ENCODE data around the gene FXYD2. TPM values are rescaled to one million over a fixed set of nuclear protein-coding genes. Genes with fewer than 3 reads are reported as not detected.

FXYD2 gene
- total and polyA plus RNA-seq, 9 of the 15 experiments (the other 6 are each of a cell fraction or from before 2014, with no cell fraction given), result not detected

- no peak for TF ChIP-seq CREB3L1 (IDR thresholded peaks at IDR 0.05; ENCODE audit: borderline replicate concordance, low read depth)
- peak; percentile 65; the same call in 1 of the 2 replicates for TF ChIP-seq BCOR (IDR thresholded peaks at IDR 0.05)
- TF ChIP-seq SOX6 (IDR thresholded peaks at IDR 0.05), result no peak
- TF ChIP-seq CREM (IDR thresholded peaks at IDR 0.05; ENCODE audit: low read depth), result no peak
- TF ChIP-seq SMARCA5 (IDR thresholded peaks at IDR 0.05), result peak; percentile 46; the same call in 1 of the 2 replicates
- no peak for TF ChIP-seq NONO (IDR thresholded peaks at IDR 0.05; ENCODE audit: low read depth in 2 of 2, low read length in 1 of 2)
- no peak for TF ChIP-seq ZNF316 (IDR thresholded peaks at IDR 0.05)
- no peak for TF ChIP-seq NR2C1 (IDR thresholded peaks at IDR 0.05)
- TF ChIP-seq NR2C1 (tag; IDR thresholded peaks at IDR 0.05), result no peak
These were observed 15.8 kb downstream of the FXYD2 start (continued) for GRCh38 chr11:117808784-117809183.

DNA sequence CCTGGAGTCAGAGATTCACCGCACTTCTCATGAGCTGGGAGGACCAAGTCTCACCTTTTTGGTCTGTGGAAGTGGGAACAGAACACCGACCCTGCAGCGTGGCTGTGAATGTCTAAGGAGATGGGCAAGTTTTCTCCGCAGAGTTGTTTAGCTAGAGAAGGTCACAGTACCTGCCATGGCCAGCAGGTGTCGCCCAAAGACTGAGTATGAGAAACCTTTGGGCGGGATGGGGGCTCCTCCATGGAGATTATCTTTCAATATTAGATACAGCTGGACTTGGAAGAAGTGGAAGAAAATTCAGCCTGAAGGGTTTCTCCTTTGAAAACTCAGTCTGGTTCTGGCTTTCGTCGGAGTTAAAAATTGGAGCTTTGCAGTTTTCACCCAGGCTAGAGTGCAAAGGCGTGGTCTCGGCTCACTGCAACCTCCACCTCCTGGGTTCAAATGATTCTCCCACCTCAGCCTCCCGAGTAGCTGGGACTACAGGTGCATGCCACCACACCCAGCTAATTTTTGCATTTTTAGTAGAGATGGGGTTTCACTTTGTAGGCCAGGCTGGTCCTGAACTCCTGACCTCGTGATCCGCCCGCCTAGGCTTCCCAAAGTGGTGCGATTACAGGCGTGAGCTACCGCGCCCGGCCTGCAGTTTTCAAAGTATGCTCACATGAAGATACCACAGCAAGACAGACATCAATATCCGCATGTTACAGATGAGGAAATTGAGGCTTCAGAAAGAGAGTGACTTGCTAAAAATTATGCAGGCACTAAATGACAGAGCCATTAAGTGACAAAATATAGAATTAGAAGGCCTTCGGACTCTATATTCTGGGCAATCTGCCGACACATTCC is 16.8 kb downstream of the FXYD2 start:
- Histone ChIP-seq H4K20me1 (replicated peaks; ENCODE audit: control insufficient read depth, insufficient read depth, low read length) (no peaks in the 10 kb centered on the region; the same call in 1 of the 2 replicates), H3K9ac (ENCODE audit: insufficient read depth in 1 of 2, low read depth in 2 of 2, low read length in 2 of 2) (no peak overlapping the region), H3K4me3 (no peak overlapping the region), H3K9me1 (ENCODE audit: control insufficient read depth, insufficient read depth, low read length) (no peaks in the 10 kb centered on the region), H2AFZ (ENCODE audit: low read depth, low read length) (no peak overlapping the region), H3K79me2 (ENCODE audit: control insufficient read depth, insufficient read depth, low read length) (no peaks in the 10 kb centered on the region), H3K4me1 (replicated peaks in 1 of 2; ENCODE audit: control insufficient read depth in 2 of 2, insufficient read depth in 2 of 2, low read length in 2 of 2) (peaks cover 13 to 14% of the 10 kb centered on the region in 2 experiments; a peak in 4 of 5 replicates), H3K36me3 (ENCODE audit: control insufficient read depth, insufficient read depth, low read length) (no peaks in the 10 kb centered on the region), H3K9me3 (replicated peaks; ENCODE audit: control insufficient read depth, insufficient read depth, low read depth, low read length) (no peaks in the 10 kb centered on the region), H3K27ac (ENCODE audit: extremely low read depth, low read depth, low read length) (no peak overlapping the region), H3K4me2 (ENCODE audit: insufficient read depth, low read length) (no peak overlapping the region), H3K27me3 (ENCODE audit: control insufficient read depth in 2 of 2, insufficient read depth in 2 of 2, low read length in 2 of 2) (peaks cover 0 to 29% of the 10 kb centered on the region in 2 experiments; a peak in 3 of 5 replicates)
- WGBS (ENCODE audit: insufficient coverage, low coverage, missing lambda C conversion rate), result 20% methylated on average over 22 of the region's 22 CpGs
- in situ Hi-C loops (cut with MboI) (loop anchor here (10.0 kb wide), 1 partner anchor 363 kb away; no protein-coding TSS in a partner anchor), intact Hi-C loops (cut with micrococcal nuclease) (loop anchor here (1.0 to 5.0 kb wide), 4 partner anchors 10 to 379 kb away; no protein-coding TSS in a partner anchor)
- POLR2A ChIA-PET, result interaction anchor here (0.7 kb wide), 2 partner anchors 766 to 947 kb away, joined by 3 to 4 read pairs; no protein-coding TSS in a partner anchor
- DNase-seq (ENCODE audit: extremely low read depth in 1 of 4, low spot score in 3 of 4) (peak; percentile 78 to 82 (median 80)), ATAC-seq (peak; percentile 72), FAIRE-seq (peak; percentile 93)
- BruUV-seq (replicated peaks), result no TSS peak
- CTCF ChIA-PET (ENCODE audit: low intra/inter-chr PET ratio), result interaction anchor here (0.7 to 3.3 kb wide), 5 partner anchors 10 to 680 kb away, joined by 3 to 52 read pairs (median 4); no protein-coding TSS in a partner anchor
- peak; percentile 23; the same call in 1 of the 2 replicates for TF ChIP-seq TFAP4 (CRISPR knock-in tag; IDR thresholded peaks at IDR 0.05; ENCODE audit: borderline replicate concordance)
